ENCODE data around the gene APBA2.

APBA2 gene

DNA sequence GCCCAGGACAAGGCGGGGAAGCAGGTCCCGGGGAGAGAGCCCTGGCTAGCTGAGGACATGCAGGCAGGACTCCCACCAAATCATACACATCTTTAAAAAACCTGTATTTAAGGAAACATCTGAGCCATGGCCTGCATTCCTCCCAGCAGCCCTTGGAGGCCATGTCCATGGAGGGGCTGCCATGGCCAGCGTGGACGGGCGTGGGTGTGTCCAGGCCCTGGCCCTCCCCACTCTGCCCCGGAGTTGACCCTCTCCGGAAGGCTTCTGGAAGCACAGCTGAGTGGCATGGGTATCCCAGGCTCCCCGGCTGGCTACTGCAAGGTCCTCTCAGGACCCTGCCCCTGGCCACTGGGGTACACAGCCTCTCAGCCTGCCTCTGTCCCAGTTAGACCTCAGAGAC is 234.1 kb downstream of the APBA2 start:
- DNase-seq (ENCODE audit: low read depth in 3 of 3), result no peak

DNA sequence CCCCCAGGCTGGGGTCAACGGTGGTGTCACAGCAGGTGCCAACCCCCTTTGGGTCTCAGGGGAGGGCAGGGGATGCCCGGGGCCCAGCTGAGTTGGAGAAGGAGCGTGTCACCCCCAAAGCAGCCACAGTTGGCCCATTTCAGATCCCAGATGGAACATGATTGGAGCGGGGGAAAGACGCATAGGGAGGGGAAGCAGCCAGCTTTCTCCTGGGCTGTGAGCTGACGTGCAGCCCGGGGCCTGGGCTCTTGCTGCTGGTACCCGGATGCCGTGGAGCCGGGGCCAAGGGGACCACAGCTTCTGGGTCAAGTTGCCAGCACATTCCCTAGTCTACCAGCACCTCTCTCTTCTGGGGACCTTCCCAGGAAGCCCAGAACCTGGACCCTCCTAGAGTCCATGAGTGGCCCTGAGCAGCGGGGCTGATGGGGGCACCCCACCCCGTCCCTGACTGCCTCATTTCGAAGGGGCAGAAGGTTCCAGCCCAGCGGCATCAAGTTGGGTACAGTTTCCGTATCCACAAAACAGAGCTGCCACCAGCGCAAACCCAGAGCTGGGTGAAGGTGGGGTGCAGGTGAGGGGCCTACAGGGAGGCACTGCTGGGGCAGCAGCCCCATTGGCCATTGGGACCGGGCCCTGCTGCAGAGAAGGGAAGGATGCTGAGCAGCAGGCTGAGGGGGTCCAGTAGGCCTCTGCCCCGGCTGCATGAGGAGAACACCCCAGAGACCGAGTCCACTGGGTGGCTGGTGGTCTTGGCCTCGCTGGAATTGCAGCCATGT is 235.0 kb downstream of the APBA2 start:
- no peak for DNase-seq (ENCODE audit: low read depth in 3 of 3)

DNA sequence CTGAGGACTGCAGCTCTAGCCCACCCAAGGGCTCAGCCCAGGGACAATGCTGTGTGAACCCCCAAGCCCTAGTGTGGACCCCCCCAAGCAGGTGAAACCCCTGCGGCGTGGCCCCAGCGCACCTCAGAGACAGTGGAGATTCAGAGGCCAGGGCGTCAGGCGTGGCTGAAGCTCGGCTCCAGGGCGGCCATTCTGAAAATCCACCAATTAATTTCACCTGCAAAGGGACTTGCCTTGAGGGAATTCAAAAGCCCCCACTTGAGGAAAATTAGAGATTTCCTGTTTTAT is 235.5 kb downstream of the APBA2 start:
- no peak for DNase-seq (ENCODE audit: low read depth in 3 of 3)

DNA sequence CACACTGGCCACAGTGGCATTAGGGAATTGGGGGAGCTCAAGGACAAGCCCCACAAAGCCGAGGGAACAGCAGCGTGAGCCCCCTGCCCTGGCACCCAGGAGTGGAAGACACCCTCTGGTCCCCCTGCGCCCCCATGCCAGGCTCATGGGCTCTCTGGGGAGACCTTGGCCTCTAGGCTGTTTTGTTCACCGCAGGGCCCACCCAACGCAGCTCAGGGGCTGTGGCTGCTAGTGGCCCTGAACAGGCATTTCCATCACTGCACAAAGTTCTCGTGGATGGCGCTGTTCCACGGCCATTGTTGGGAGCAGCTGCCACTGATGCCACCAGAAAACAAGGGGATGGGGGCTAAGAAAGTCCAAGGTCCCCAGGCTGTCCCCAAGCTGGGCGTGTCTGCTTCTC is 236.1 kb downstream of the APBA2 start:
- no peak for DNase-seq (ENCODE audit: low read depth in 3 of 3)

DNA sequence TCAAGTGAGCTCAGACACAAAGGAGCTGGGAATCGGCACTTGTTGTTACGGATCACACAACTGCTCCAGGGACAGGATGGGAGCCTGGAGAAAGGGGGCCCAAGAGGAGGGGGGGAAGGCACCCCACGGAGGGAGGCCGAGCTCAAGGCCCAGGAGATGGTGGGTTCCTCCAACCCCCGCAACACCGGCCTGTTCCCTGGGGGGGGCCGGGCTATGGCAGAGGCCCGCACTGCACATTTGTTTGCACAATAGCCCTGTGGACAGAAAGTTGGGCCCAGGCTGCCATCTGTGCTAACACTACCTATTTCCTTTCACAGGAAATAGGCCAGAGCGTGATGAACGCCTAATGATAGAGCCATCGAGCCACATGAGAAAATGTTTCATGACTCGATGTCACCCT is 236.7 kb downstream of the APBA2 start:
- no peak for DNase-seq (ENCODE audit: low read depth in 3 of 3)

DNA sequence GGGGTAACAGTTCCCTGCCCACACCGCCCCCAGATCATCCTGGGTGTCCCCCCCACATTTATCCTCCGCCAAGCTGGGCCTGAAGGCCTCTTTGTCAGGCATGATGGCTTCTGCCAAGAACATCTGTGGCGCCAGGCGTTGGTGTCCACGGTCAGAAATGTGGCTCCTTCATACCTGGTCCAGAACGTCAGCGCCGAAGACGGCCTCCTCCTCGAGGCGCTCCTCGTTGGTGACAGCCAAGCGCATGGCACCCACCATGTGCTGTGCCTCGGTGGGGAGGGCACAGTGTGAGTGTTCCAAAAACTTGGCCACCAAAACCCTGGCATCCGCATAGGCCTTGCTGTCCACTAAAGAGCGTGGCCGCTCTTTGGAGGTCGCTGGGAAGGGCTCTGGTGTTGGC is 237.4 kb downstream of the APBA2 start:
- DNase-seq (ENCODE audit: low read depth in 3 of 3), result no peak

DNA sequence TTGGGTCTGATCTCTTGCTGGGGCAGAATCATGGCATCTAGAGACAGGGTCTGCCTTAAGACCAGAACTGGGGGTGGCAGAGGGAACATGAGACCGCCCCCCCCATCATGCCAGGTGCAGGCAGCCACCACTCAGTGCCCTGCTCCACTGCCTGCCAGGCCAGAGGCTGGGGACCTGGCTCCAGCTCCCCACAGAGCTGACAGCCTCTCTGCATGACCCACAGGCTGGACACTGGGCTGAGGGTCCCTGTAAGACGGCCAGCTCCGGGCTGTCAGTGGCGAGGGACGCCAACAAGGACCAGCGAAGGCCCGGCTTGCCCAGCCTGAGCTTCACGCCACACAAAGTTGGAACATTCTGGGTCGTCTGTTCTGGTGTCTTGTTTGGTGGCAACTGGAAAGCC is 238.2 kb downstream of the APBA2 start:
- no peak for DNase-seq (ENCODE audit: low read depth in 3 of 3)

DNA sequence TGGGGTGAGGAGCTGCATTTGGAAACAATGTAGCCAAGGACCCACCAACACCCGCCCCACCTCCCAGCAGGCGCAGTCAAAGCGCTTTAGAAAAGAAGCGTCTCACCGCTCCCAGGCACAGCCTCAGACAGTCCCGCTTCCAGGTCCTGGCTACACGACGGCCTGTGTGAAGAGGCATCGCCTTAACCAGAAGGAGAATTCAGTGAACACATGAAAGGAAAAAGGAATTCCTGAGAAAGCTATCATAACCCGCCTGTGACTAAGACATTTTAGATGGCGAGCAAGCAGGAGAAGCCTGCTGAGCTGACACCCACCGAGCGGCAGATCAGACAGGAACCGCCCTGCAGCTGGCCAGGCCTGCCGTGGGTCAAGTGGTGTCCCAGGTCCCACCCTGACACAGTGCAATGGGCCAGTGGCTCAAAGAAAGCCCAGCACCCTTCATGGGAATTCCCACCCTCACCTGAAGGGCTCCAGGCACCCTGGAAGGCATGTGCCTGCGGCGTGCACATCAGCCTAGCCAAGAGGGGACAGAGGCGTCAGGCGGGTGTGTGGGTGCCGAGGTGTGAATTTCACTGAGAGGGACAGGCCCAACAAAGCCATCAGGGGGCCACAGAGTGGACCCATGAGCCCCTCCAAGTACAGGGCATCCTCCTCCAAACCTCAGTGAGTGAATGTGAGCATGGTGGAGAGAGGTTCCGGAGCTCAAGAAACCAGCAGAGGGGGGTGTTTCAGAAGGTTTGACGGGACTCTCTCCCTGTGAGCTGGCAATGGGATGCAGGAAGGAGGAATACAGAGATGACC is 239.0 kb downstream of the APBA2 start:
- no peak for DNase-seq (ENCODE audit: low read depth in 3 of 3)

DNA sequence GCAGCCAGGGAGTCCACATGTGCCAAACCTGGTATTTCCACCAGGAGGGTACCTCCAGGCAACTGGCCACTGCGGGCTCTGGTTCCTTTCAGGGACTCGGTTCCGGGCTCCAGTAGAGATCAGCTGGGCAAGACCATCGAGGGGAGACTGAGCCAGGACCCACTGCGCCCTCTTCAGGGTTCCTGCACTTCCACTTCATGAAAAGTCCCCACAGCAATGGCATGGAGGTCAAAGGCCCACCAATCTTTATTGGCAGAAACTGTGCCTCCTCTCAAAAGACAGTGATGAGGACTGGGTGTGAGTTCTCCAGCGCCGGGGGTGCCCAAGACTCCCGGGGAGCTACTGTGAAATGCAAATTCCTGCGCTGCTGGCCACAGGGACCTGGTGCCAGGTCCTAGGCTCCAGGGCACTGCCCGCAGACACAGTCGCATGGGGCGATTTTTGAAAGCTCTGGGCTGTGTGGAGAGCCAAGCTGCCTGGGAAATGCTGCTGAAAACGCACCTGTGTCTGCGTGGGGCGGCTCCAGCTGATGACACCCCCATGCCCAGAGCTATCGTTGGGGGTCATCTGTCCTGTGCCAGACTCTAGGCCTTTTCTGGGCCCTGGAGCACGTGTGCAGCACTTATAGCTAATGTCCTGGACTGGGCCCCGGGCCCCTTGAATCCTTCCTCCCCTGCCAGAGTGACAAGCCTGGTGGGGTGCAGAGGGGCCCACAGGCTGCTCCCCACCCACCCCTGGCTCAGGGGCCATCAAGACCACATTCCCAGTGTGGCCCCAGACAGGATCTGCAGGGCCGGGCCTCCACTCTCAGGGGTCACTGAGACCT is 239.8 kb downstream of the APBA2 start:
- DNase-seq (ENCODE audit: low read depth in 3 of 3), result no peak

DNA sequence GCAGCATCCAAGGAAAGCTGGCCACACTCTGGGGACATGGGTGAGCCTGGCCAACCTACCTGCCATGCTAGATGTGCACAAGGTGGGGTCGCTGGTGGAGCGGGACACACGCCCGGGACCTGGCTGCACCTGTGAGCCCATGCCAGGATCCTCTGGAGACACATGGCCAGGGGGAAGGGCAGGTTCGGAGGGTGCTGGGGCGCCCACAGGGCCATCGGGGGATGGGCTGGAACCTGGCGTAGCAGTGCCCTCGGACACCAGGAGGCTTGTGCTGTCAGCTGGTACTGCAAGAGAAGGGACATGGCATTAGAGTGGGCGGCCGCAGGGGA is 240.4 kb downstream of the APBA2 start:
- no peak for DNase-seq (ENCODE audit: low read depth in 3 of 3)

DNA sequence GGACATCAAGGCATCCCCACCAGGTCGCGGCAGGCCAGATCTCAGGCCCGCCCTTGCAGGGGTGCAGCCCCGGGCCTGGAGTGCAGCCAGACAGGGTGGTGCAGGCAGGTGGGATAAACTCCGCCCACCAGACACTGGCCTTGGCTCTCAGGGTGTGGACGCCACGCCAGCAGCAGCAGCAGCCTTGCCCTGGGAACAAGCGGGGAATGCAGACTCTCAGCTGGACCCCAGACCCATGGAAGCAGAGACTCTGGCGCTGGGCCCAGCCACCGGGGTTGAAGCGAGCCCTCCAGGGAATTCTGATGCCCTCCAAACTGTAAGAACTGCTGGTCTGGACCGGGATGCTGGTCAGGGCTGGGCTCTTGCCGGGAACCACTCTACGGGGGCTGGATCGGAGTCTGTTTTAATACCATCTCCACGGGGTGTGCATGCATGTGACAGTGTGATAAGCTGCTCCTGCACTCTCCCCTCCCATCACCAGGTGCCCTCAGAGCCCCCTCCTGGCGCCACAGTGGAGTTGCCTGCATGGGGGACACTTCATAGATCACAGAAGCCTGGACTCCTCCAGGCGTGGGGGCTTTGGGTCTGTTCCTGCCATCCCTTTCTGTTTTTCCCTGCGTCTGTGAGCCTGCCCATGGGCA is 241.2 kb downstream of the APBA2 start:
- DNase-seq (ENCODE audit: low read depth in 3 of 3), result no peak

DNA sequence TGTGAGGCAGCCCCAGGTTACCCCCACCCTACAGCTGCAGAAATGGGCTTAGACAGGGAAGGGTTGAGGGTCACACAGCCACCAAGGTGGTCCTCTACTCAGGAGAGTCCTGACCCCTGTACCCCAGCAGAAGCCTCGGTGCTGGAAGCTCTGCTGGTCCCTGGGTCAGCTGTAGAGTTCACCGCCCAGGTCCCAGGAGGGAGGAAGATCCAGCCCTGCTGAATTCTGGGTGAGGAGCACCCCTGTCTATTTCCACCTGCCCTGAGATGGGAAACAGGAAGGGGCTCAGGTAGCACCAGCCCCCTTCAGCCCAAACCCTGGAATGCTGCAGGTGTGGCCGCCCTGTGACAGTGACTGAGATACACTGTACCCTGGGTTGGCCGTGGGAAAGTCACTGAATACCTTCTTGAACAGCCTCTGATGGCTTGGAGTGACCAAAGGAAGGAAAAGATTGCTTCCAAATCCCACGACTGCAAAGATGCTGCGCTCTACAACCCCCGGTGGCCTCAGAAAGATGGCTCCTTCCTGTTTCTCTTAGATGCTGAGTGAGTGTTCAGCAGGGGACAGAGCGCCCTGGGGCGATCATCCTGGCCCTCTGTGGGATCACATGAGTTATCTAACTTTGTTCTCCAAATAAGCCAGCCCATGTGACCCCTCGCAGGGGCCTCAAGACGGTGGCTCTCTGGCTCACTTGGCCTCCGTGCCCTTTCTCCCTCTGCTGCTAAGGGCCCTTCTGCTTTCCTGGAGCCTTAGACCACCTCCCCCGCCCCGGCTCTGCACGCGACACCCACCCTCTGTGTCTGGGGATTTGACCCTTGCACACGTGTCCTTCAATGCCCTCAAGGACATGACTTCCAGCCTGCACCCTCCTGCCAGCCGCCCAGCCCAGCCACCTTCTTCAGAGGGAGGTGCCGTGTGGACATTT is 242.0 kb downstream of the APBA2 start:
- no peak for DNase-seq (ENCODE audit: low read depth in 3 of 3)

DNA sequence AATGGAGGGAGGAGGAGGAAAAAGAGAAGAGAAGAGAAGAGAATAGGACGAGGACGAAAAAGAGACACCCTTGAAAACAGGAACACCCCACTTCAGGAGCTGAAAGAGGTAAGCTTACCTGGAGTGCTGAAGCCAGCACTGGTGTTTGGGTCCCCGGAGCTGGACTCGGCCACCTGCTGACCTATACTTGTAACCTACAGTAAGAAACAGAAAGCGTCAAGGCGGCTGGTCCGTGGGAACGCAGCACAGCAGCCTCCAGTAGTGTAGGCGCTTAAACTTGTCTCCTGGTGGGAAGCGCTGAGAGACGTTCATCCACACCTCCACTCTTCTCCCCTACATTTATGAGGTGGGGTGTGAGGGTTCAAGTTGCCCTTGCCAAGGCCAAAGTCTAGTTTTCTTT is 242.9 kb downstream of the APBA2 start:
- no peak for DNase-seq (ENCODE audit: low read depth in 3 of 3)

DNA sequence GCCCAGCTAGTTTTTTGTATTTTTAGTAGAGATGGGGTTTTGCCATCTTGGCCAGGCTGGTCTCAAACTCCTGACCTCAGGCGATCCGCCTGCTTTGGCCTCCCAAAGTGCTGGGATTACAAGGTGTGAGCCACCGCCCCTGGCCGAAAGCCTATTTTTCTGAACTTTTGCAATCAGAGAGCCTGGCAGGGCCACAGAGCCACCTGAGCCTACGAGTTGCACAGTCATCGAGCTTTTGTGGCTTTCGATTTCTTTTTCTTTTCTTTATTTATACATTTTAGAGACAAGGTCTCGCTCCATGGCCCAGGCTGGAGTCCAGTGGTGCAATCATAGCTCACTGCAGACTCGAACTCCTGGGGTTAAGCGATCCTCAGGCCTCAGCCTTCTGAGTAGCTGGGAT is 243.4 kb downstream of the APBA2 start:
- DNase-seq (ENCODE audit: low read depth in 3 of 3), result no peak

DNA sequence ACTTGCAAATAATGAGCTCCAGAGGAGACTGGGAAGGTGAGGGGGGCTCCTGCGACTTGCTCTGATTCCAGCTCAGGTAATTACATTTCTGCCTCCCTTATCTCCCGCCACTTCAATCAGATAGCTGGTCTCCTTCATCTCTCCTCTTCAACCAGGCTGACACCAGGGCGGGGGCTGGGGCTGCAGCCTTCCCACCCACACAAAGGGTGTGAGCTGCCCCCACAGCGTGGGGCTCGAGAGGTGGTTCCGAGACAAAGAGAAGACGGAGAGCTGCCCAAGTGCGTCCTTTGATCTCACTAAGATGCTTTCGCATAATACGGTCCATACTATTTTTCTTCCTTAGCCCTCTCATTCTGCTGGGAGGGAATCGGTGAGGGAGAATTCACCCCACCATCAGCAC is 244.2 kb downstream of the APBA2 start:
- no peak for DNase-seq (ENCODE audit: low read depth in 3 of 3)

DNA sequence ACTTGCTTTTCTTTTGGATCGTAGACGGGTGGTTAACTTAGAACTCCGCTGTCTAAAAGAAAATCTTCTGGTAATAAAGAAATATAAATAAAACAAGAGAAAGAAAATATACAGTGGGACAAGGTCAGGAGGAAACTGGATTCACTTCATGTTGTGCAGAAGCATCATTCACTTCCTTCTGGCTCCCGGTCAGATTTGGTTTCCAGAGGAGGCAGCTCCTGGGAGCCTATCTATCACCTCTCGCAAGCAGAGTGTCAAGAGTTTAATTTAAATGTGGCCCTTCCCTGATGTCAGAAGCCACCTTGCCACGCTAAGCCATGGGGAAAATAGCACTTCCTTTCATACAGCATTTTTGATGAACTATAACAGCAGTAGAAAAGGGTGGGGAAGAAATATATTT is 244.7 kb downstream of the APBA2 start:
- no peak for DNase-seq (ENCODE audit: low read depth in 3 of 3)

DNA sequence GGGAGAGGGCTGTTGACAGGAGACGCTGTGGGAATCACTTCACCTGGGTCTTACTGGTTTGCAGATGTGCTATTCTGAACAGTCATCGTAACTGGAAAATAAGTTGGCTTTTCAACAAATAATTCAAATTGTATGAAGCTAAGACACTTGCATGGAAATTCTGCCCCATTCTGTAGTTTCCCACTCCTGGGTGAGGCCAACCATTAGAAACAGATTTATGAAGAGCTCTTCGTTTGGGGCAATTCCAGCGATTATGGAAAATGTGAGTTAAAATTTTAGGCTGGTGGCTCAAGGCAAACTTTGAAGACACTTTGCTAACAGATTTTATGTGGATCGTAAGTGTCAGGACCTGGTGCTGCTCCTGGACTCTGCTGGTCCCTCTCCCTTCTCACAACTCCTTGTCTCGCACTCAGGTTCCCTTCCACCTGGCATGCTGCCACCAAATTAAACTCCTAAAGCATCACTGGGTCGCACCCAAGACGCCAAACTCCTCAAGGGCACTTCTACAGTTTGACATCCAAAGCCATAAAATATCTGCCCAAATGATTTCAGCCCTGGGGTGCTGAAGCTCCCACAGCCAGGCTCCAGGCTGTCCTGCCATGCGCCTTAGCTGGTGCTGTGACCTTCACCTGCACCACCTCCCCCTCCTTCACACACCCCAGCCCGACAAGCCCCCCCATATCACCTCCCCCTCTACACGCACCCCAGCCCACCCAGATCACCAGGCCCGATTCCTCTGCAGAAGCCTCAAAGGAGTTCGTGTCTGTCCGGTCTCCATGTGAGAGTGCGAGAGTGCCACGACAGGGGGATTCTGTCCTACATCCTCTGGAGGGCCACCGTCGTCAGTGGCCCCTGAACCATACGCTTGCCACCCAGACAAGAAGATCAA is 245.4 kb downstream of the APBA2 start:
- no peak for DNase-seq (ENCODE audit: low read depth in 3 of 3)

DNA sequence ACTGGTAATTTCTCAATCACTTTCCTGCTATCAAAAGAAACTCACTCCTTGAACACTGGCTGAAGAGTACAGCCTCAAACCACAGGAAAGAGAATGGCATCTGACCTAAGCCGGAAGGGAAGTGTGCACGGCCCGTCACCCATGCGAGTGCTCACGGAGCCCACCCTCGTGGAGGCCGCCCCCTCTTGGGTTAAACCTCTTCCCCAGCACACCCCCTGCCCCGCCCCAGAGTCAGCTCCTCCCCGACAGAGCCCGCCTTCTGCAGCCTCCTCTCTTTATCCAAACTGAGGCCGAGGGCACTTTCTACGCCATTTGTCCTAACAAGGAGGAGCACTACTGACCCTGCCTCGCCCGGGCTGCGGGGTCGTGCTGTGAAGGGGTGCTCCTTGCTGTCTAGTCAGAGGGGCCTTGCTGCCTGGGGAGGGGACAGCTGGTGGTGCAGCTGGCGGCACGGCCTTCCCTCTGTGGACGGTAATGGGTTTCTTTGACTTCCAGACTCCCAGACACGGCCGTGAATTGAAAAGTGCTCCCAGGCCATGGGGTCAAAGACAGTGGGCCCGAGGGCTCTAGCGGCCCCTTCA is 246.2 kb downstream of the APBA2 start:
- DNase-seq (ENCODE audit: low read depth in 3 of 3), result no peak

DNA sequence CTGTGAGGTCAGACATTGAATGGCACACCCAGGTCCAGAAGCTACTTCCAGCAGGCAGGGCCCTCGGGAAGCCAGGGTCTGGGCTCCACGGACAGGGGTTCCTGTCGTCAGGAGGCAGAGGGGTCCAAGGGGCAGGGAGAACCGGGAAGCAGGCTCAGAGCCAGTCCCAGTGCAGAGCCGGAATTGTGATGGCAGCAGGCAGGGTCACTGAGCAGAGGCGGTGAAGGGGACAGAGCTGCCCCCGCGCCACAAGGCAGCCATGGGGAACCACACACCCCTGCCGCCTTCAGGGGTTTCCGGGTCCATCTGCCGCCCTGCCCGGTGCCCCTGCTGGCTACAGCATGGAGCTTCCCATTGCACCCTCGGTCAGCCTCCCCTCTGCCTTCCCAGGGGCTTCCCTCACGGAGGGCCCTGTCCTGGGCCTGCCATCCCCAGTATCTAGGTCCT is 247.0 kb downstream of the APBA2 start:
- DNase-seq (ENCODE audit: low read depth in 3 of 3), result no peak

DNA sequence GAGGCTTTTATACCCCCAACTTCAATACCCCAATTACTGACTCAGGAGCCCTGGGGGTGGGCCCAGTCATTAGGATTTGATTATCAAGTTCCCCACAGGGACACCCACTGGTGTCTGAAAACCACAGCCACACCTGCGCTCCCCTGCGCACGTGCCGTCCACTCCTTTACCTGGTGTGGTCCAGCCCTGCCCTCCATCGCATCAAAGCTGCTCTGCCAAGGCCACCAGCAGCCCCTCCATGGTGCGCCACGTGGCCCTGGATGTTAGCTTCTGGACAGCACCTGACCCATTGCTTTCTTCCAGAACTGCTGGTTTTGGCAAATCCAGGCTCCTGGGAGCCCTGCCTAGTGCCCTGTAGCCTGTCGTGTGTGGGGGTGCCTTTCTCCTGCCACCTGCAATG is 247.5 kb downstream of the APBA2 start:
- no peak for DNase-seq (ENCODE audit: low read depth in 3 of 3)

Measured in stimulated activated CD4-positive, alpha-beta T cell treated with anti-CD3 and anti-CD28 coated beads, TNF-alpha, amount 100 ng/mL, for 48 hours (primary cell).